Mesangial cell (primary cell): ENCODE data around the gene NGLY1. TPM values are rescaled to one million over a fixed set of nuclear protein-coding genes. Genes with fewer than 3 reads are reported as not detected.

ENCODE experiments used
- total RNA-seq: library from RNA; depleted of rRNA; stranded (reverse); fragments of >200 nt; gene quantifications from 2 replicates; pipeline ENCODE4 v1.2.3, GENCODE V29; 2015

The NGLY1 gene
- total RNA-seq: 12.4 and 15.1 TPM in 2 replicates

GRCh38 chr3:25782938-25783660 is at the start of gene NGLY1:
Gene NGLY1 (minus strand): TSS chr3:25783443. CDS start chr3:25783390, 53 bp downstream.

GRCh38 chr3:25789596-25790556 is 6.6 kb upstream of the NGLY1 start, which contains the start of gene OXSM:
Gene OXSM (plus strand): TSS chr3:25790090. CDS start chr3:25791021, 931 bp downstream.

Other genes starting within 250 kb of the NGLY1 start
- 33.2 and 34.5 TPM in 2 replicates for gene TOP2B, start 118.5 kb downstream of the NGLY1 start, total RNA-seq
- gene OXSM, start 6.6 kb upstream of the NGLY1 start, total RNA-seq: 6.7 and 6.8 TPM in 2 replicates